RWPE1 (cell line): ENCODE results near the gene PAK4.

ENCODE experiments used
- CTCF ChIA-PET: fragments of 350-600 bp; sonication (Branson Sonifier 250); formaldehyde crosslinking; extraction: SDS; loops from one replicate; lab custom pipeline; 2021; lab: Yijun Ruan, JAX
- POLR2A ChIA-PET: fragments of 400-600 bp; formaldehyde crosslinking; extraction: SDS; loops from one replicate; lab custom pipeline; 2020; ENCODE audit warnings: antibody characterized with exemption; ENCODE audit not compliant: low non-redundant PET; lab: Yijun Ruan, JAX
- DNase-seq: peaks from one replicate; pipeline ENCODE4 v3.0.0; 2012; ENCODE audit warnings: low spot score
- H3K27ac ChIP-seq: fragments of 450-650 bp; 2 replicates; pipeline ENCODE4 v1.5.1; 2017
- CTCF ChIP-seq: fragments of 450-650 bp; conservative IDR thresholded peaks from 2 replicates; pipeline ENCODE4 v1.5.1; 2017; ENCODE audit warnings: low read depth, mild to moderate bottlenecking

Gene PAK4

GRCh38 chr19:39162441-39163043, 37.0 kb downstream of the PAK4 start:
- TF ChIP-seq CTCF, result no peak
- ChIA-PET CTCF (interaction anchor here (0.6 to 0.7 kb wide), 2 partner anchors 201 to 702 kb away, joined by 3 to 4 read pairs; no protein-coding TSS in a partner anchor), POLR2A (no interaction called here)
- peak overlapping the region; percentile 79 for H3K27ac ChIP-seq
- no peak for DNase-seq

GRCh38 chr19:39163621-39164020, 38.0 kb downstream of the PAK4 start:
- no peak overlapping the region for H3K27ac ChIP-seq
- POLR2A ChIA-PET, result no interaction called here
- TF ChIP-seq CTCF, result no peak
- CTCF ChIA-PET, result no interaction called here
- DNase-seq, result no peak

- CTCF ChIA-PET, result no interaction called here
- DNase-seq, result no peak
- TF ChIP-seq CTCF, result no peak
- POLR2A ChIA-PET, result no interaction called here
- H3K27ac ChIP-seq, result no peak overlapping the region
These were observed 38.7 kb downstream of the PAK4 start for GRCh38 chr19:39164289-39164688.

GRCh38 chr19:39165857-39166256, 40.3 kb downstream of the PAK4 start:
- no peak for TF ChIP-seq CTCF
- H3K27ac ChIP-seq, result 0 out of 2 replicates have a peak overlapping the region, but pooled peaks have one; percentile 41
- CTCF ChIA-PET, result interaction anchor here (1.3 kb wide), 2 partner anchors 29 to 44 kb away, joined by 3 to 7 read pairs; no protein-coding TSS in a partner anchor
- POLR2A ChIA-PET, result no interaction called here
- DNase-seq, result no peak

- DNase-seq, result peak; percentile 73
- no peak for TF ChIP-seq CTCF
- POLR2A ChIA-PET, result no interaction called here
- CTCF ChIA-PET, result interaction anchor here (0.6 to 1.3 kb wide), 3 partner anchors 30 to 45 kb away, joined by 3 to 7 read pairs (median 3); no protein-coding TSS in a partner anchor
- H3K27ac ChIP-seq, result peak overlapping the region; percentile 41
These were observed 41.2 kb downstream of the PAK4 start for GRCh38 chr19:39166571-39167391.

GRCh38 chr19:39167461-39168257, 42.1 kb downstream of the PAK4 start:
- ChIA-PET CTCF (interaction anchor here (0.6 kb wide), 2 partner anchors 44 to 348 kb away, joined by 3 to 5 read pairs; no protein-coding TSS in a partner anchor), POLR2A (interaction anchor here (0.6 kb wide), 1 partner anchor 41 kb away, joined by 5 read pairs; no protein-coding TSS in a partner anchor)
- peak overlapping the region; percentile 41 for H3K27ac ChIP-seq
- no peak for TF ChIP-seq CTCF
- peak; percentile 82 for DNase-seq
